GM04504 (cell line): Measurements from ENCODE around the gene ANGPTL4.
A peak's percentile ranks its signal among the peaks of the same experiment; 100 is the strongest.
"Not testable (repeated sequence)": the region's sequence is repeated elsewhere in the genome, so short reads cannot be mapped to it uniquely, and the experiment has no call there.

Experiments used
- DNase-seq: peaks from one replicate; pipeline ENCODE4 v3.0.0-alpha.2; 2012; ENCODE audit warnings: low read depth

Gene ANGPTL4

GRCh38 chr19:8334458-8335342, 29.3 kb upstream of the ANGPTL4 start:
- no peak for DNase-seq

GRCh38 chr19:8335343-8336071, 28.4 kb upstream of the ANGPTL4 start:
- DNase-seq, result no peak

- no peak for DNase-seq
Observed at GRCh38 chr19:8336072-8336569, 27.8 kb upstream of the ANGPTL4 start.

- no peak for DNase-seq
Observed at GRCh38 chr19:8336660-8337059, 27.3 kb upstream of the ANGPTL4 start.

- DNase-seq, result no peak
Observed at GRCh38 chr19:8337728-8338127, 26.2 kb upstream of the ANGPTL4 start.

- DNase-seq, result no peak
Observed at GRCh38 chr19:8338835-8339234, 25.1 kb upstream of the ANGPTL4 start.

GRCh38 chr19:8340341-8341096, 23.4 kb upstream of the ANGPTL4 start:
- no peak for DNase-seq

GRCh38 chr19:8341504-8341903, 22.5 kb upstream of the ANGPTL4 start:
- not testable (repeated sequence) for DNase-seq

GRCh38 chr19:8342316-8342683, 21.7 kb upstream of the ANGPTL4 start:
- no peak for DNase-seq

- DNase-seq, result peak; percentile 79
Observed at GRCh38 chr19:8342684-8343482, 21.1 kb upstream of the ANGPTL4 start, which contains the start of gene KANK3. KANK3 (minus strand) TSS chr19:8343262; CDS start chr19:8337828, 5,434 bp downstream.

GRCh38 chr19:8343483-8343844, 20.5 kb upstream of the ANGPTL4 start:
- DNase-seq, result no peak

- not testable (repeated sequence) for DNase-seq
Observed at GRCh38 chr19:8349629-8350372, 14.2 kb upstream of the ANGPTL4 start.

GRCh38 chr19:8352134-8352827, 11.7 kb upstream of the ANGPTL4 start:
- no peak for DNase-seq

GRCh38 chr19:8352845-8353244, 11.1 kb upstream of the ANGPTL4 start:
- DNase-seq, result not testable (repeated sequence)

GRCh38 chr19:8355631-8356402, 8.1 kb upstream of the ANGPTL4 start:
- DNase-seq, result peak; percentile 94

GRCh38 chr19:8357007-8357521, 6.9 kb upstream of the ANGPTL4 start:
- no peak for DNase-seq

GRCh38 chr19:8358948-8359347, 5.0 kb upstream of the ANGPTL4 start:
- DNase-seq, result no peak

- no peak for DNase-seq
Observed at GRCh38 chr19:8360196-8360595, 3.8 kb upstream of the ANGPTL4 start.
